Measurements from ENCODE around the gene PARP2. TPM values are rescaled to one million over a fixed set of nuclear protein-coding genes. Genes with fewer than 3 reads are reported as not detected.

The PARP2 gene
- total RNA-seq, 1 experiment from 2014 or later, result 7.5 TPM

- Histone ChIP-seq H3K27me3 (no peaks in the 10 kb centered on the region), H3K4me3 (no peak overlapping the region), H3K9me3 (no peaks in the 10 kb centered on the region), H3K36me3 (no peaks in the 10 kb centered on the region)
- DNase-seq, result no peak
Measured at GRCh38 chr14:20382526-20382925, 39.1 kb downstream of the PARP2 start.

- Histone ChIP-seq H3K27me3 (no peaks in the 10 kb centered on the region), H3K9me3 (no peaks in the 10 kb centered on the region), H3K36me3 (no peaks in the 10 kb centered on the region), H3K4me3 (no peak overlapping the region)
- DNase-seq, result no peak
Measured at GRCh38 chr14:20383032-20383431, 39.6 kb downstream of the PARP2 start.

- Histone ChIP-seq H3K9me3 (no peaks in the 10 kb centered on the region), H3K36me3 (no peaks in the 10 kb centered on the region), H3K4me3 (no peak overlapping the region), H3K27me3 (no peaks in the 10 kb centered on the region)
- no peak for DNase-seq
Measured at GRCh38 chr14:20383636-20384035, 40.2 kb downstream of the PARP2 start.

GRCh38 chr14:20384321-20384720, 40.9 kb downstream of the PARP2 start:
- no peaks in the 10 kb centered on the region for H3K9me3 ChIP-seq
- no peak overlapping the region for H3K4me3 ChIP-seq
- no peaks in the 10 kb centered on the region for H3K27me3 ChIP-seq
- no peak for DNase-seq
- no peaks in the 10 kb centered on the region for H3K36me3 ChIP-seq

- H3K9me3 ChIP-seq, result no peaks in the 10 kb centered on the region
- no peak for DNase-seq
- H3K27me3 ChIP-seq, result no peaks in the 10 kb centered on the region
- no peak overlapping the region for H3K4me3 ChIP-seq
- no peaks in the 10 kb centered on the region for H3K36me3 ChIP-seq
Measured at GRCh38 chr14:20384886-20385285, 41.5 kb downstream of the PARP2 start.

GRCh38 chr14:20386276-20386855, 42.9 kb downstream of the PARP2 start:
- DNase-seq, result no peak
- no peaks in the 10 kb centered on the region for H3K27me3 ChIP-seq
- H3K4me3 ChIP-seq, result no peak overlapping the region
- no peaks in the 10 kb centered on the region for H3K36me3 ChIP-seq
- no peaks in the 10 kb centered on the region for H3K9me3 ChIP-seq

- H3K4me3 ChIP-seq, result no peak overlapping the region
- no peaks in the 10 kb centered on the region for H3K9me3 ChIP-seq
- DNase-seq, result no peak
- H3K36me3 ChIP-seq, result peaks cover 2% of the 10 kb centered on the region; the same call in 1 of the 2 replicates
- no peaks in the 10 kb centered on the region for H3K27me3 ChIP-seq
Measured at GRCh38 chr14:20387576-20387975, 44.1 kb downstream of the PARP2 start.

GRCh38 chr14:20388159-20388558, 44.7 kb downstream of the PARP2 start:
- Histone ChIP-seq H3K27me3 (no peaks in the 10 kb centered on the region), H3K36me3 (peaks cover 2% of the 10 kb centered on the region; the same call in 1 of the 2 replicates)
- DNase-seq, result no peak

GRCh38 chr14:20391505-20391904, 48.1 kb downstream of the PARP2 start:
- Histone ChIP-seq H3K4me3 (no peak overlapping the region), H3K9me3 (no peaks in the 10 kb centered on the region), H3K36me3 (peaks cover 2% of the 10 kb centered on the region; the same call in 1 of the 2 replicates), H3K27me3 (no peaks in the 10 kb centered on the region)
- DNase-seq, result no peak

More at GRCh38 chr14:20388159-20388558, 44.7 kb downstream of the PARP2 start:
- Histone ChIP-seq H3K9me3 (no peaks in the 10 kb centered on the region), H3K4me3 (no peak overlapping the region)

- no peaks in the 10 kb centered on the region for H3K27me3 ChIP-seq
- peaks cover 2% of the 10 kb centered on the region; the same call in 1 of the 2 replicates for H3K36me3 ChIP-seq
- no peak overlapping the region for H3K4me3 ChIP-seq
- no peaks in the 10 kb centered on the region for H3K9me3 ChIP-seq
- no peak for DNase-seq
Measured at GRCh38 chr14:20397511-20397910, 54.1 kb downstream of the PARP2 start.

GRCh38 chr14:20400589-20400964, 57.1 kb downstream of the PARP2 start:
- H3K9me3 ChIP-seq, result no peaks in the 10 kb centered on the region
- no peak overlapping the region for H3K4me3 ChIP-seq
- H3K36me3 ChIP-seq, result peaks cover 2% of the 10 kb centered on the region
- DNase-seq, result no peak
- H3K27me3 ChIP-seq, result no peaks in the 10 kb centered on the region

GRCh38 chr14:20400965-20401593, 57.6 kb downstream of the PARP2 start:
- DNase-seq, result no peak
- Histone ChIP-seq H3K36me3 (peaks cover 2% of the 10 kb centered on the region), H3K27me3 (no peaks in the 10 kb centered on the region), H3K4me3 (no peak overlapping the region), H3K9me3 (no peaks in the 10 kb centered on the region)

GRCh38 chr14:20403521-20403920, 60.1 kb downstream of the PARP2 start:
- Histone ChIP-seq H3K27me3 (no peaks in the 10 kb centered on the region), H3K36me3 (peaks cover 4% of the 10 kb centered on the region), H3K9me3 (no peaks in the 10 kb centered on the region), H3K4me3 (no peak overlapping the region)
- no peak for DNase-seq

Other genes with a start within 250 kb of the PARP2 start
- not detected in 2 replicates for gene OR4K17, start 232.9 kb upstream of the PARP2 start, total RNA-seq (2014; rRNA removed; shearing (Covaris generic); ENCODE audit: low replicate concordance)
- gene OR4N5, start 204.8 kb upstream of the PARP2 start, total RNA-seq (2014; rRNA removed; shearing (Covaris generic); ENCODE audit: low replicate concordance), result not detected in 2 replicates
- not detected in 2 replicates for gene OR11G2, start 152.7 kb upstream of the PARP2 start, total RNA-seq (2014; rRNA removed; shearing (Covaris generic); ENCODE audit: low replicate concordance)
- gene OR11H6, start 119.9 kb upstream of the PARP2 start, total RNA-seq (2014; rRNA removed; shearing (Covaris generic); ENCODE audit: low replicate concordance), result not detected in 2 replicates
- not detected in 2 replicates for gene OR11H7, start 114.7 kb upstream of the PARP2 start, total RNA-seq (2014; rRNA removed; shearing (Covaris generic); ENCODE audit: low replicate concordance)
- not detected in 2 replicates for gene OR11H4, start 104.3 kb upstream of the PARP2 start, total RNA-seq (2014; rRNA removed; shearing (Covaris generic); ENCODE audit: low replicate concordance)
- gene TTC5, start 37.7 kb upstream of the PARP2 start, total RNA-seq (2014; rRNA removed; shearing (Covaris generic); ENCODE audit: low replicate concordance), result 12.6 and 36.7 TPM in 2 replicates
- gene CCNB1IP1, start 10.4 kb upstream of the PARP2 start, total RNA-seq (2014; rRNA removed; shearing (Covaris generic); ENCODE audit: low replicate concordance), result 38.0 and 151 TPM in 2 replicates
- 7.4 and 8.8 TPM in 2 replicates for gene TEP1, start 69.9 kb downstream of the PARP2 start, total RNA-seq (2014; rRNA removed; shearing (Covaris generic); ENCODE audit: low replicate concordance)
- not detected in 2 replicates for gene KLHL33, start 92.5 kb downstream of the PARP2 start, total RNA-seq (2014; rRNA removed; shearing (Covaris generic); ENCODE audit: low replicate concordance)
- 31.7 and 47.5 TPM in 2 replicates for gene OSGEP, start 111.2 kb downstream of the PARP2 start, total RNA-seq (2014; rRNA removed; shearing (Covaris generic); ENCODE audit: low replicate concordance)
- 145 and 217 TPM in 2 replicates for gene APEX1, start 111.6 kb downstream of the PARP2 start, total RNA-seq (2014; rRNA removed; shearing (Covaris generic); ENCODE audit: low replicate concordance)
- gene PIP4P1, start 117.8 kb downstream of the PARP2 start, total RNA-seq (2014; rRNA removed; shearing (Covaris generic); ENCODE audit: low replicate concordance), result 21.4 and 23.3 TPM in 2 replicates
- 21.3 and 26.7 TPM in 2 replicates for gene PNP, start 125.8 kb downstream of the PARP2 start, total RNA-seq (2014; rRNA removed; shearing (Covaris generic); ENCODE audit: low replicate concordance)
- not detected in 2 replicates for gene RNASE10, start 161.9 kb downstream of the PARP2 start, total RNA-seq (2014; rRNA removed; shearing (Covaris generic); ENCODE audit: low replicate concordance)
- gene RNASE9, start 217.4 kb downstream of the PARP2 start, total RNA-seq (2014; rRNA removed; shearing (Covaris generic); ENCODE audit: low replicate concordance), result not detected in 2 replicates
- gene RNASE11, start 244.4 kb downstream of the PARP2 start, total RNA-seq (2014; rRNA removed; shearing (Covaris generic); ENCODE audit: low replicate concordance), result not detected in 2 replicates
- not detected in 2 replicates for gene RNASE12, start 247.7 kb downstream of the PARP2 start, total RNA-seq (2014; rRNA removed; shearing (Covaris generic); ENCODE audit: low replicate concordance)